ENCODE results near the gene MARVELD2. TPM values are rescaled to one million over a fixed set of nuclear protein-coding genes. Genes with fewer than 3 reads are reported as not detected.

MARVELD2 gene
- total and polyA plus RNA-seq, 9 of the 15 experiments (the other 6 are each of a cell fraction or from before 2014, with no cell fraction given) = 0.03 to 0.29 (median 0.06) TPM; not detected in 3

- TF ChIP-seq NFE2 (IDR thresholded peaks at IDR 0.05; ENCODE audit: low read depth) (no peak), SRF (CRISPR knock-in tag; IDR thresholded peaks at IDR 0.05) (0 out of 4 replicates have a peak, but pooled peaks of 1 of the 2 experiments have one; percentile 39), BRD9 (IDR thresholded peaks at IDR 0.05; ENCODE audit: low read depth, partially characterized antibody) (peak; percentile 63), POLR2AphosphoS5 (IDR thresholded peaks at IDR 0.05; ENCODE audit: control insufficient read depth, insufficient read depth, low read depth, low read length) (peak; percentile 12; the same call in 1 of the 2 replicates), NFRKB (IDR thresholded peaks at IDR 0.05; ENCODE audit: low read depth) (peak; percentile 62; the same call in 1 of the 2 replicates), ATF6 (CRISPR knock-in tag; IDR thresholded peaks at IDR 0.05) (0 out of 2 replicates have a peak, but pooled peaks have one; percentile 50), ZNF644 (tag; IDR thresholded peaks at IDR 0.05; ENCODE audit: low read depth) (0 out of 2 replicates have a peak, but pooled peaks have one; percentile 14), DPF2 (IDR thresholded peaks at IDR 0.05) (0 out of 2 replicates have a peak, but pooled peaks have one; percentile 15), EP300 (IDR thresholded peaks at IDR 0.05; ENCODE audit: low read length) (0 out of 2 replicates have a peak, but pooled peaks have one; percentile 7), TEAD4 (IDR thresholded peaks at IDR 0.05; ENCODE audit: low read length) (peak; percentile 0; the same call in 1 of the 2 replicates), TEAD4 (CRISPR knock-in tag; IDR thresholded peaks at IDR 0.05; ENCODE audit: borderline replicate concordance) (no peak), ZNF436 (CRISPR knock-in tag; IDR thresholded peaks at IDR 0.05) (no peak), SMARCA4 (IDR thresholded peaks at IDR 0.05) (peak; percentile 48; the same call in 1 of the 2 replicates), TAF1 (IDR thresholded peaks at IDR 0.05; ENCODE audit: control insufficient read depth, extremely low read depth, insufficient read depth, low read length, severe bottlenecking) (peak; percentile 13), PRDM10 (IDR thresholded peaks at IDR 0.05; ENCODE audit: partially characterized antibody) (peak; percentile 5), ZNF146 (CRISPR knock-in tag; IDR thresholded peaks at IDR 0.05; ENCODE audit: unreplicated experiment) (no peak), YY1 (IDR thresholded peaks at IDR 0.05; ENCODE audit: borderline replicate concordance in 1 of 3, control insufficient read depth in 1 of 3, extremely low read depth in 1 of 3, insufficient read depth in 3 of 3, insufficient read length in 1 of 3, insufficient replicate concordance in 2 of 3, low read depth in 1 of 3, low read length in 2 of 3) (peak in 1 of 3 experiments; percentile 42)
Measured at GRCh38 chr5:69368458-69369339, 46.2 kb upstream of the MARVELD2 start (continued).

All from K562 (cell line).